GM12891 (cell line): ENCODE data around the gene C12orf43.

Source experiments
- DNase-seq: peaks from one replicate; pipeline ENCODE4 v3.0.0; 2011; ENCODE audit warnings: low spot score; ENCODE audit not compliant: insufficient read length
- FAIRE-seq: peaks from 2 replicates; lab custom pipeline; 2011; peaks lifted over from hg19 to GRCh38; lab: Jason Lieb, UNC
- PAX5 ChIP-seq: IDR thresholded peaks from 2 replicates; pipeline ENCODE4 v1.6.1; 2011; ENCODE audit warnings: low read length, moderate library complexity, mild to moderate bottlenecking; ENCODE audit not compliant: insufficient read depth, severe bottlenecking
- POLR2A ChIP-seq: IDR thresholded peaks from 2 replicates; pipeline ENCODE4 v1.6.1; 2011; ENCODE audit warnings: low read depth, low read length, control low read depth
- POLR2AphosphoS5 ChIP-seq: IDR thresholded peaks from 2 replicates; pipeline ENCODE4 v1.6.1; 2011; ENCODE audit warnings: low read depth, low read length, control low read depth
- POU2F2 ChIP-seq: IDR thresholded peaks from 2 replicates; pipeline ENCODE4 v1.6.1; 2011; ENCODE audit warnings: low read depth, mild to moderate bottlenecking, control low read depth, low read length, moderate library complexity
- SPI1 ChIP-seq: IDR thresholded peaks from 2 replicates; pipeline ENCODE4 v1.6.1; 2011; ENCODE audit warnings: low read depth, low read length, control low read depth
- TAF1 ChIP-seq: IDR thresholded peaks from 2 replicates; pipeline ENCODE4 v1.6.1; 2011; ENCODE audit warnings: low read depth, low read length, control low read depth

C12orf43 gene

DNA sequence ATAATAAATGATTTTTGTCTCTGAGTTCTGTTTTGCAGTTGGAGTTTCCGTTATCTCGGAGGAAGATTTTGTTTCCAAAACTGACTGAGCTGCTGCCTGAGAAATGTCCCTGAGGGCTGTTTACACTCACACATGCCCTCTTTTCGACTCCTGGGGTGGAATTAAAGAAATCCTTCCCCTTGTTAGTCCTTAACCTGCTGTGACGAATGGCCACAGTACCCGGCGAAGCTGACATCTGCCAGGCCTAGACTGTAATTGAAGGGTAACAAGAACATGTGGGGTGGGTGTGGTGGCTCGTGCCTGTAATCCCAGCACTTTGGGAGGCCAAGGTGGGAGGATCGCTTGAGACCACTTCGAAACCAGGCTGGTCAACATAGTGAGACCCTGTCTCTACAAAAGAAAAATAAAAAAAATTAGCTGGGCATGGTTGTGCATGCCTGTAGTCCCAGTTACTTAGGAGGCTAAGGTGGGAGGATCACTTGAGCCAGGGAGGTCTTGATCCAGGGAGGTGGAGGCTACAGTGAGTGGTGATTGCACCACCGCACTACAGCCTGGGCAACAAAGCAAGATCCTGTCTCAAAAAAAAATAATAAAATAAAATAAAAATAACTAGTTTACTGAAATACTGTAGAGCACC lies 14.4 kb upstream of the C12orf43 start:
- FAIRE-seq = no peak
- DNase-seq = no peak
- TF ChIP-seq POLR2AphosphoS5 = no peak
- no peak for TF ChIP-seq SPI1
- TF ChIP-seq POLR2A = no peak
- no peak for TF ChIP-seq POU2F2
- no peak for TF ChIP-seq PAX5
- TF ChIP-seq TAF1 = no peak

- FAIRE-seq (no peak), DNase-seq (no peak)
- TF ChIP-seq TAF1 = no peak
These were observed 10.2 kb upstream of the C12orf43 start for GRCh38 chr12:121026274-121027045.

- no peak for TF ChIP-seq POLR2A
- TF ChIP-seq TAF1 = no peak
- TF ChIP-seq SPI1 = no peak
- TF ChIP-seq POU2F2 = no peak
- no peak for TF ChIP-seq PAX5
- no peak for TF ChIP-seq POLR2AphosphoS5
- no peak for DNase-seq
- no peak for FAIRE-seq
These were observed 9.3 kb upstream of the C12orf43 start for GRCh38 chr12:121025442-121026226.

DNA sequence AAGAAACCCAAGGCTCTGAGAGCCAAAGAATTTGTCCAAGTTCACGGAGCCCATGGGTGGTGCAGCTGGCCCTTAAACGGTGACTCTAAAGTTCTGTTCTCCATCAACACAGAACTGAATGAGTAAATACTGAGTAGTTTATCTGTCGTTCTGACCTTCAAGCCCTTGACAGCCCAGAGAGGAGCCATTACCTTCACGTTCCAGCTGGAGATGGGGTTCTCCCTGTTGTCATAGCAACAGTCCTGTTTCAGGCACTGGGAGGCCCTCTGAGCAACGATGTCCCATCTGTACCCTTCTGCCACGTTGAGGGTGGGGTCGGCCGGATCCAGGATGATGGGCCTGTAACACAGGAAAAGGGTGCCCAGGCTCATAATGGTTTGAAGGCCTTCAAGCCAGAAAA lies 7.5 kb upstream of the C12orf43 start:
- FAIRE-seq (no peak), DNase-seq (no peak)
- TF ChIP-seq SPI1 = no peak

GRCh38 chr12:121022713-121023112 lies 6.4 kb upstream of the C12orf43 start:
- TF ChIP-seq POU2F2 (no peak), POLR2AphosphoS5 (no peak), POLR2A (no peak), TAF1 (no peak), PAX5 (no peak), SPI1 (no peak)
- DNase-seq = no peak
- no peak for FAIRE-seq

GRCh38 chr12:121021754-121022153 lies 5.5 kb upstream of the C12orf43 start:
- no peak for DNase-seq

DNA sequence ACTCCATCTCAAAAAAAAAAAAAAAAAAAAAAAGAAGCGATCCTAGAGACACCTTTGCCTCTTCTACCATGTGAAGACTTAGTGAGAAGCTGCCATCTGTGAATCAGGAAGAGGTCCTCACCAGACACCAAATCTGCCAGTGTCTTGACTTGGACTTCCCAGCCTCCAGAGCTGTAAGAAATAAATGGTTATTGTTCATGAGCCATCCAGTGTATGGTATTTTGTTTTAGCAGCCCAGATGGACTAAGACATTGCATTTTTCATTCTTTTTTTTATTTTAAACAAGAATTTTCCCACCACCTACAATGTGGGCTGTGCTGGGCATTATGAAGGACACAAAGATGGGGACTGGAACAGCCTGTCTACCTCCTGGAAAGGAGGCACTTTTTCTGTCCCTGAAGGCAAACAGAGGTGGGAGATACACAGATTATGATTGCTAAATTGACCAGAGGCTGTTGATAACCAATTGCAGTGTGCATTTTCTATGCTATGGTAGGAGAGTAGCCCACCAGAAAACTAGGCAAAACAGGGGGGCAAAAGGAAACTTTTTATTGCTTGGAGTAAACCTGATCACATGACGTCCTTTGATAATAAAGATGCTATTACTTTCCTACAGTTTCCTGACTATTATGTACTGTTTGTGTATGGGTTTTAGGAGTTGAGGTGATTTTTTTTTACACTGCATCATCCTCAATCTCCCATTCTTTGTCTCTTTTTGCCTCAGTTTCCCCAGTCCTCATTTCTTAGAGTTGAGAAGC lies 2.8 kb upstream of the C12orf43 start:
- FAIRE-seq (no peak), DNase-seq (no peak)
- no peak for TF ChIP-seq POLR2A
- TF ChIP-seq SPI1 = no peak
- TF ChIP-seq POU2F2 = no peak
- no peak for TF ChIP-seq PAX5
- TF ChIP-seq TAF1 = no peak
- TF ChIP-seq POLR2AphosphoS5 = no peak

More at GRCh38 chr12:121021754-121022153, 5.5 kb upstream of the C12orf43 start:
- TF ChIP-seq POU2F2 (no peak), PAX5 (no peak), TAF1 (no peak), POLR2AphosphoS5 (no peak), POLR2A (no peak)
- no peak for FAIRE-seq

- TF ChIP-seq POLR2AphosphoS5 = no peak
- no peak for TF ChIP-seq TAF1
- TF ChIP-seq POU2F2 = no peak
- TF ChIP-seq PAX5 = no peak
- TF ChIP-seq SPI1 = no peak
- TF ChIP-seq POLR2A = no peak
- DNase-seq (no peak), FAIRE-seq (no peak)
These were observed 1.7 kb upstream of the C12orf43 start for GRCh38 chr12:121017966-121018491.

DNA sequence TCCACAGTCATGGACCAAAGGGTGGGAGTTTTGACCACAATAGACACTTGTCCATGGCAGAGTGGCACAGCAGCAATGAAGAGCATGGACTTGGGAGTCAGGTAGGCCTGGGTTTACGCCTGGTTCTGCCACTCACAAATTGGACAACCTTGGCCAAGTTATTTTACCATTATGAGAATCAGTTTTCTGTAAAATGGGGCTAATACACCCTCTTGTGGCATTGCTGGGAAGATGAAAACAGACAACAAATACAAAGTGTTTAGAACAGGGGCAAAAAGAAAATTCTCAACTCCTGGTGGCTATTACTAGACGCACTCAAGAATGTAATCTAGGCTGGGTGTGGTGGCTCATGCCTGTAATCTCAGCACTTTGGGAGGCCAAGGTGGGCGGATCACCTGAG lies 2.6 kb downstream of the C12orf43 start:
- FAIRE-seq (no peak), DNase-seq (no peak)
- no peak for TF ChIP-seq PAX5
- no peak for TF ChIP-seq POLR2AphosphoS5
- TF ChIP-seq POLR2A = no peak
- TF ChIP-seq SPI1 = no peak
- no peak for TF ChIP-seq TAF1
- TF ChIP-seq POU2F2 = no peak
